ENCODE measurements around the gene CETN3. TPM values are rescaled to one million over a fixed set of nuclear protein-coding genes. Genes with fewer than 3 reads are reported as not detected.

CETN3 gene
- total RNA-seq, 1 donor, result 17.2 TPM

DNA sequence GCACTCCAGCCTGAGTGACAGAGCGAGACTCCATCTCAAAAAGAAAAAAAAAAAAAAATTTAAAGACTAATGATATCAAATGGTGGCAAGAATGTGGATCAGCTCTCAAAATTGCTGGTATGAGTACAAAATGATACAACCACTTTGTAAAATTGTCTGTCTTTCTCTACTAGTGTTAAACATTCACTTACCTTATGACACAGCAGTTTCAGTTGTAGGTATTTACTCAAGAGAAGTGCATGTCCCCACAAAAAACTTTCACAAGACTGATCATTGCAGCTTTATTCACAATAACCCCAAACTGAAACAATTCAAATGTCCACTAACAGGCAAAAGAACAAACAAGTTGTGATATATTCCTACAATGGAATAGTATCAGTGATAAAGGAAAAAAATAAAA lies 14.7 kb upstream of the CETN3 start:
- no peak for TF ChIP-seq CTCF (IDR thresholded peaks at IDR 0.05; ENCODE audit: insufficient read depth, low read length)
- H3K4me3 ChIP-seq (ENCODE audit: low read depth, low read length), result no peak overlapping the region
- no peak for DNase-seq (ENCODE audit: low read depth)

DNA sequence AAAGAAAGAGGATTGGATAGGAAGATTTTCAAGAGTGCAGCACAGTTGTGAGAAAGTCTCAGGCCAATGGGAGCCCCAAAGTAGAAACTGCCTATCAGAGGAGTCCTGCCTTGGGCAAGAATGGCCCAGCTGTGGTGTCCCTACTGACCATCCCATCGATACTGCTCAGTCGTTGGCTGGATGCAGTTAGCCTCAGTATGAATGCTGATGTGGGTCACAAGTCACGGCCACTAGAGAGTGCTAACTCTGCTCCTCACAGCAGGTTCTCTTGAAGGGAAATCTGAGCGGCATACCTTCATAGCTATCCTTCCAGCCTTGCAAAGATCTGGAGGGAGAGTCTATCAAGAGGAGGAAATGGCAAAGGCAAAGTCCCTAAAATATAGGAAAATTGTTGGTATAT lies 11.6 kb upstream of the CETN3 start:
- no peak overlapping the region for H3K4me3 ChIP-seq (ENCODE audit: low read depth, low read length)
- DNase-seq (ENCODE audit: low read depth), result no peak
- TF ChIP-seq CTCF (IDR thresholded peaks at IDR 0.05; ENCODE audit: insufficient read depth, low read length), result peak; percentile 32

DNA sequence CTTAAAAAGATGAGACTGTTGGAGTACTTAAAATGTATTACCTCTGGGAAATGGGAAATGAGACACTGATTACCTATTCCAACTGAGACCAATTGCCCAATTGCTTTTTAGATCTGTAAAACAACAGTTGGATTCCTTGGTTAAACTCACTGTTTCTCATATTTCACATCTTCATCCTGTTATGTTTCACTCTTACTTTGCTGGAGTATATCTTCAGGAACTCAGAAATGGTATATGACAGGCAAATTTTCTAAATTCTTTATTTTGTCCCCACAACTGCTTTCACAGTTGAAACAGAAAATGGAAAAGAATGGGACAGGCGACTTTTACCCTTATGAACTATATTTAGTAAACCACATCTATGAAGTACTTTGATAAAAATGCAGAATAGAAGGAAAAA lies 8.7 kb upstream of the CETN3 start:
- no peak for TF ChIP-seq CTCF (IDR thresholded peaks at IDR 0.05; ENCODE audit: insufficient read depth, low read length)
- DNase-seq (ENCODE audit: low read depth), result no peak
- no peak overlapping the region for H3K4me3 ChIP-seq (ENCODE audit: low read depth, low read length)

GRCh38 chr5:90410178-90410762 lies 714 bp upstream of the CETN3 start:
- H3K4me3 ChIP-seq (ENCODE audit: low read depth, low read length), result peak overlapping the region; percentile 85
- DNase-seq (ENCODE audit: low read depth), result no peak
- no peak for TF ChIP-seq CTCF (IDR thresholded peaks at IDR 0.05; ENCODE audit: insufficient read depth, low read length)

GRCh38 chr5:90408571-90409317 lies 812 bp downstream of the CETN3 start:
- TF ChIP-seq CTCF (IDR thresholded peaks at IDR 0.05; ENCODE audit: insufficient read depth, low read length), result no peak
- no peak for DNase-seq (ENCODE audit: low read depth)
- H3K4me3 ChIP-seq (ENCODE audit: low read depth, low read length), result peak overlapping the region; percentile 89

- no peak overlapping the region for H3K4me3 ChIP-seq (ENCODE audit: low read depth, low read length)
- DNase-seq (ENCODE audit: low read depth), result no peak
- TF ChIP-seq CTCF (IDR thresholded peaks at IDR 0.05; ENCODE audit: insufficient read depth, low read length), result no peak
These were observed 3.1 kb downstream of the CETN3 start for GRCh38 chr5:90406466-90406865.

Measured in fibroblast of the aortic adventitia (primary cell).